ENCODE data around the gene CD2.

Gene CD2

GRCh38 chr1:116759636-116760035 is 5.4 kb downstream of the CD2 start:
- WGBS, 2 experiments = 97 to 100% methylated on average over 1 of the region's 1 CpG
- H3K4me3 ChIP-seq (ENCODE audit: insufficient read depth, low read depth, low read length) = no peak overlapping the region
- H3K9me3 ChIP-seq (ENCODE audit: control insufficient read depth, low read length) = no peaks in the 10 kb centered on the region
- H3K27me3 ChIP-seq (ENCODE audit: control insufficient read depth, insufficient read depth, low read length, poor library complexity, severe bottlenecking) = no peaks in the 10 kb centered on the region
- H3K27ac ChIP-seq (ENCODE audit: insufficient read depth, low read depth, low read length, poor library complexity, severe bottlenecking) = no peak overlapping the region
- peaks cover 5% of the 10 kb centered on the region for H3K4me1 ChIP-seq (ENCODE audit: control insufficient read depth, insufficient read depth, low read length)
- no peaks in the 10 kb centered on the region for H3K36me3 ChIP-seq (ENCODE audit: control insufficient read depth, insufficient read depth, low read length)

- no peaks in the 10 kb centered on the region for H3K27me3 ChIP-seq (ENCODE audit: control insufficient read depth, insufficient read depth, low read length, poor library complexity, severe bottlenecking)
- H3K4me3 ChIP-seq (ENCODE audit: insufficient read depth, low read depth, low read length) = no peak overlapping the region
- WGBS, 2 experiments = 91 to 95% methylated on average over 3 of the region's 3 CpGs
- H3K4me1 ChIP-seq (ENCODE audit: control insufficient read depth, insufficient read depth, low read length) = peaks cover 5% of the 10 kb centered on the region
- no peaks in the 10 kb centered on the region for H3K9me3 ChIP-seq (ENCODE audit: control insufficient read depth, low read length)
- no peak overlapping the region for H3K27ac ChIP-seq (ENCODE audit: insufficient read depth, low read depth, low read length, poor library complexity, severe bottlenecking)
- H3K36me3 ChIP-seq (ENCODE audit: control insufficient read depth, insufficient read depth, low read length) = no peaks in the 10 kb centered on the region
Observed at GRCh38 chr1:116760487-116760886, 6.3 kb downstream of the CD2 start.

GRCh38 chr1:116760996-116761665 is 6.9 kb downstream of the CD2 start:
- H3K36me3 ChIP-seq (ENCODE audit: control insufficient read depth, insufficient read depth, low read length) = no peaks in the 10 kb centered on the region
- peaks cover 5% of the 10 kb centered on the region for H3K4me1 ChIP-seq (ENCODE audit: control insufficient read depth, insufficient read depth, low read length)
- no peaks in the 10 kb centered on the region for H3K27me3 ChIP-seq (ENCODE audit: control insufficient read depth, insufficient read depth, low read length, poor library complexity, severe bottlenecking)
- no peaks in the 10 kb centered on the region for H3K9me3 ChIP-seq (ENCODE audit: control insufficient read depth, low read length)
- H3K27ac ChIP-seq (ENCODE audit: insufficient read depth, low read depth, low read length, poor library complexity, severe bottlenecking) = no peak overlapping the region
- whole genome bisulfite sequencing, 2 experiments = 75 to 82% methylated on average over 4 of the region's 4 CpGs
- no peak overlapping the region for H3K4me3 ChIP-seq (ENCODE audit: insufficient read depth, low read depth, low read length)

- H3K4me3 ChIP-seq (ENCODE audit: insufficient read depth, low read depth, low read length) = no peak overlapping the region
- H3K9me3 ChIP-seq (ENCODE audit: control insufficient read depth, low read length) = no peaks in the 10 kb centered on the region
- 92 to 93% methylated on average over 2 of the region's 2 CpGs for WGBS, 2 experiments
- no peak overlapping the region for H3K27ac ChIP-seq (ENCODE audit: insufficient read depth, low read depth, low read length, poor library complexity, severe bottlenecking)
- no peaks in the 10 kb centered on the region for H3K27me3 ChIP-seq (ENCODE audit: control insufficient read depth, insufficient read depth, low read length, poor library complexity, severe bottlenecking)
- peaks cover 5% of the 10 kb centered on the region for H3K4me1 ChIP-seq (ENCODE audit: control insufficient read depth, insufficient read depth, low read length)
- no peaks in the 10 kb centered on the region for H3K36me3 ChIP-seq (ENCODE audit: control insufficient read depth, insufficient read depth, low read length)
Observed at GRCh38 chr1:116762281-116762680, 8.1 kb downstream of the CD2 start.

- Histone ChIP-seq H3K4me3 (ENCODE audit: insufficient read depth, low read depth, low read length) (no peak overlapping the region), H3K27ac (ENCODE audit: insufficient read depth, low read depth, low read length, poor library complexity, severe bottlenecking) (no peak overlapping the region), H3K27me3 (ENCODE audit: control insufficient read depth, insufficient read depth, low read length, poor library complexity, severe bottlenecking) (no peaks in the 10 kb centered on the region), H3K9me3 (ENCODE audit: control insufficient read depth, low read length) (no peaks in the 10 kb centered on the region), H3K4me1 (ENCODE audit: control insufficient read depth, insufficient read depth, low read length) (peaks cover 5% of the 10 kb centered on the region), H3K36me3 (ENCODE audit: control insufficient read depth, insufficient read depth, low read length) (no peaks in the 10 kb centered on the region)
- WGBS, 2 experiments = 84 to 88% methylated on average over 3 of the region's 3 CpGs
Observed at GRCh38 chr1:116762781-116763115, 8.5 kb downstream of the CD2 start.

GRCh38 chr1:116763116-116763786 is 9.0 kb downstream of the CD2 start:
- peaks cover 5% of the 10 kb centered on the region for H3K4me1 ChIP-seq (ENCODE audit: control insufficient read depth, insufficient read depth, low read length)
- H3K36me3 ChIP-seq (ENCODE audit: control insufficient read depth, insufficient read depth, low read length) = no peaks in the 10 kb centered on the region
- H3K9me3 ChIP-seq (ENCODE audit: control insufficient read depth, low read length) = no peaks in the 10 kb centered on the region
- WGBS, 2 experiments = 78 to 86% methylated on average over 4 of the region's 4 CpGs
- no peak overlapping the region for H3K27ac ChIP-seq (ENCODE audit: insufficient read depth, low read depth, low read length, poor library complexity, severe bottlenecking)
- H3K4me3 ChIP-seq (ENCODE audit: insufficient read depth, low read depth, low read length) = no peak overlapping the region
- H3K27me3 ChIP-seq (ENCODE audit: control insufficient read depth, insufficient read depth, low read length, poor library complexity, severe bottlenecking) = no peaks in the 10 kb centered on the region

GRCh38 chr1:116763787-116764465 is 9.7 kb downstream of the CD2 start:
- WGBS, 2 experiments = 88 to 91% methylated on average over 11 of the region's 11 CpGs
- peaks cover 5% of the 10 kb centered on the region for H3K4me1 ChIP-seq (ENCODE audit: control insufficient read depth, insufficient read depth, low read length)
- H3K27me3 ChIP-seq (ENCODE audit: control insufficient read depth, insufficient read depth, low read length, poor library complexity, severe bottlenecking) = no peaks in the 10 kb centered on the region
- H3K9me3 ChIP-seq (ENCODE audit: control insufficient read depth, low read length) = no peaks in the 10 kb centered on the region
- H3K36me3 ChIP-seq (ENCODE audit: control insufficient read depth, insufficient read depth, low read length) = no peaks in the 10 kb centered on the region
- H3K27ac ChIP-seq (ENCODE audit: insufficient read depth, low read depth, low read length, poor library complexity, severe bottlenecking) = no peak overlapping the region
- H3K4me3 ChIP-seq (ENCODE audit: insufficient read depth, low read depth, low read length) = no peak overlapping the region

GRCh38 chr1:116764466-116764898 is 10.3 kb downstream of the CD2 start:
- peaks cover 5% of the 10 kb centered on the region for H3K4me1 ChIP-seq (ENCODE audit: control insufficient read depth, insufficient read depth, low read length)
- H3K27ac ChIP-seq (ENCODE audit: insufficient read depth, low read depth, low read length, poor library complexity, severe bottlenecking) = no peak overlapping the region
- 94 to 98% methylated on average over 5 of the region's 5 CpGs for WGBS, 2 experiments
- H3K27me3 ChIP-seq (ENCODE audit: control insufficient read depth, insufficient read depth, low read length, poor library complexity, severe bottlenecking) = no peaks in the 10 kb centered on the region
- H3K36me3 ChIP-seq (ENCODE audit: control insufficient read depth, insufficient read depth, low read length) = no peaks in the 10 kb centered on the region
- no peak overlapping the region for H3K4me3 ChIP-seq (ENCODE audit: insufficient read depth, low read depth, low read length)
- H3K9me3 ChIP-seq (ENCODE audit: control insufficient read depth, low read length) = no peaks in the 10 kb centered on the region

GRCh38 chr1:116764906-116765862 is 11.0 kb downstream of the CD2 start:
- Histone ChIP-seq H3K4me3 (ENCODE audit: insufficient read depth, low read depth, low read length) (no peak overlapping the region), H3K9me3 (ENCODE audit: control insufficient read depth, low read length) (no peaks in the 10 kb centered on the region), H3K4me1 (ENCODE audit: control insufficient read depth, insufficient read depth, low read length) (peaks cover 5% of the 10 kb centered on the region), H3K27me3 (ENCODE audit: control insufficient read depth, insufficient read depth, low read length, poor library complexity, severe bottlenecking) (no peaks in the 10 kb centered on the region), H3K27ac (ENCODE audit: insufficient read depth, low read depth, low read length, poor library complexity, severe bottlenecking) (no peak overlapping the region), H3K36me3 (ENCODE audit: control insufficient read depth, insufficient read depth, low read length) (no peaks in the 10 kb centered on the region)
- 93 to 94% methylated on average over 15 of the region's 15 CpGs for WGBS, 2 experiments
